GM12878 (cell line): ENCODE data around the gene COQ9. TPM values are rescaled to one million over a fixed set of nuclear protein-coding genes. Genes with fewer than 3 reads are reported as not detected.

ENCODE experiments used
- CEBPB ChIP-seq, 2 experiments: fragments of 150-350 bp in 1 of 2; IDR thresholded peaks; 2 replicates each; pipeline ENCODE4 v1.6.1; 2012 to 2014; ENCODE audit warnings: low read depth in 2 of 2, low read length in 2 of 2, borderline replicate concordance in 1 of 2, inconsistent platforms in 1 of 2
- CEBPZ ChIP-seq: fragments of 150-350 bp; IDR thresholded peaks from 2 replicates; pipeline ENCODE4 v1.6.1; 2016; ENCODE audit warnings: low read depth, low read length
- ETV6 ChIP-seq, 2 experiments: fragments of 450-650 bp in 1 of 2; IDR thresholded peaks in 1 of 2; conservative IDR thresholded peaks in 1 of 2; 2 replicates each; pipeline ENCODE4 v1.6.1; 2014; ENCODE audit warnings: antibody characterized with exemption in 1 of 2, borderline replicate concordance in 1 of 2, low read depth in 1 of 2, mild to moderate bottlenecking in 1 of 2, moderate library complexity in 1 of 2
- EZH2 ChIP-seq: IDR thresholded peaks from 2 replicates; pipeline ENCODE4 v1.6.1; 2012; ENCODE audit warnings: low read depth, mild to moderate bottlenecking, control low read depth, inconsistent platforms, low read length, borderline replicate concordance; ENCODE audit not compliant: control insufficient read depth
- HDAC6 ChIP-seq: fragments of 200-600 bp; sonication (generic); IDR thresholded peaks from one replicate; pipeline ENCODE4 v1.8.0; 2017; ENCODE audit warnings: antibody characterized with exemption; ENCODE audit not compliant: unreplicated experiment
- IKZF2 ChIP-seq, 2 experiments: fragments of 450-650 bp; IDR thresholded peaks; 2 replicates each; pipeline ENCODE4 v1.6.1; 2017; ENCODE audit warnings: mild to moderate bottlenecking in 2 of 2, moderate library complexity in 2 of 2
- KAT2A ChIP-seq: conservative IDR thresholded peaks from 2 replicates; pipeline ENCODE4 v1.6.1; 2011; ENCODE audit warnings: low read depth, low read length; ENCODE audit not compliant: control insufficient read depth
- LARP7 ChIP-seq: fragments of 450-650 bp; IDR thresholded peaks from 2 replicates; pipeline ENCODE4 v1.6.1; 2017; ENCODE audit warnings: mild to moderate bottlenecking
- MYC ChIP-seq: IDR thresholded peaks from 2 replicates; pipeline ENCODE4 v1.6.1; 2011; ENCODE audit warnings: mild to moderate bottlenecking, low read length, moderate library complexity, inconsistent platforms; ENCODE audit not compliant: insufficient read depth, insufficient replicate concordance, insufficient read length, severe bottlenecking
- POLR2AphosphoS2 ChIP-seq: IDR thresholded peaks from 2 replicates; pipeline ENCODE4 v1.6.1; 2011; ENCODE audit warnings: low read depth, mild to moderate bottlenecking, low read length, improper control_type of control experiment, moderate library complexity
- RFX5 ChIP-seq: IDR thresholded peaks from 2 replicates; pipeline ENCODE4 v1.6.1; 2011; ENCODE audit warnings: low read depth, low read length, improper control_type of control experiment
- SIX5 ChIP-seq: IDR thresholded peaks from 2 replicates; pipeline ENCODE4 v1.6.1; 2011; ENCODE audit warnings: mild to moderate bottlenecking, low read depth, low read length, moderate library complexity; ENCODE audit not compliant: severe bottlenecking
- SP1 ChIP-seq: IDR thresholded peaks from one replicate; pipeline ENCODE4 v1.6.1; 2011; ENCODE audit warnings: low read depth, low read length
- STAT3 ChIP-seq: IDR thresholded peaks from 2 replicates; pipeline ENCODE4 v1.6.1; 2011; ENCODE audit warnings: low read depth, low read length, improper control_type of control experiment
- USF1 ChIP-seq: IDR thresholded peaks from 2 replicates; pipeline ENCODE4 v1.6.1; 2011; ENCODE audit warnings: borderline replicate concordance, low read depth, mild to moderate bottlenecking, moderate library complexity, mixed read lengths, low read length; ENCODE audit not compliant: insufficient read depth; ENCODE audit errors: extremely low read length
- WRNIP1 ChIP-seq: IDR thresholded peaks from 2 replicates; pipeline ENCODE4 v1.6.1; 2011; ENCODE audit warnings: low read depth, low read length, improper control_type of control experiment, borderline replicate concordance
- YY1 ChIP-seq: IDR thresholded peaks from 2 replicates; pipeline ENCODE4 v1.6.1; 2011; ENCODE audit warnings: low read depth, mild to moderate bottlenecking, low read length
- ZBTB11 ChIP-seq: fragments of 450-650 bp; formaldehyde crosslinking; IDR thresholded peaks from 2 replicates; pipeline ENCODE4 v1.5.0; 2022; ENCODE audit warnings: mild to moderate bottlenecking, missing genetic modification characterization
- ZNF217 ChIP-seq: fragments of 450-650 bp; IDR thresholded peaks from 2 replicates; pipeline ENCODE4 v1.6.1; 2017; ENCODE audit warnings: antibody characterized with exemption, mild to moderate bottlenecking
- ZNF274 ChIP-seq: IDR thresholded peaks from one replicate; pipeline ENCODE4 v1.8.0; 2011; ENCODE audit not compliant: insufficient read length, insufficient read depth
- ZNF622 ChIP-seq: fragments of 450-650 bp; IDR thresholded peaks from 2 replicates; pipeline ENCODE4 v1.6.1; 2017; ENCODE audit warnings: mild to moderate bottlenecking, inconsistent platforms
- ZZZ3 ChIP-seq: IDR thresholded peaks from 2 replicates; pipeline ENCODE4 v1.6.1; 2011; ENCODE audit warnings: low read depth; ENCODE audit not compliant: control insufficient read depth, insufficient read length
- polyA plus RNA-seq, 11 experiments: library from polyadenylated mRNA; depleted of rRNA in 4 of 11; unstranded in 6 of 11; stranded (reverse) in 5 of 11; fragments of >200 nt; fragmentation: Nextera tagmentation in 4 of 11; fragmentation: Illumina TruSeq in 1 of 11; extraction: Ambion mirVana in 4 of 11; extraction: Trizol in 1 of 11; gene quantifications; 1 replicate in 1 of 11; 2 replicates in 10 of 11; pipeline versions ENCODE4 v1.2.1 to v1.2.3, GENCODE V29; 2011 to 2016; ENCODE audit warnings: inconsistent platforms in 2 of 11, missing spikeins in 2 of 11, low read depth in 1 of 11
- total RNA-seq, 4 experiments: library from RNA; depleted of rRNA in 3 of 4; stranded (reverse); fragments of >200 nt in 3 of 4; fragmentation: Illumina TruSeq in 1 of 4; extraction: Trizol in 1 of 4; gene quantifications; 2 replicates each; pipeline versions ENCODE4 v1.2.1 to v1.2.3, GENCODE V29; 2013 to 2021

COQ9 gene
- total and polyA plus RNA-seq, 10 of the 15 experiments (the other 5 are each of a cell fraction or from before 2014, with no cell fraction given) = 24.1 to 79.7 (median 50.1) TPM

DNA sequence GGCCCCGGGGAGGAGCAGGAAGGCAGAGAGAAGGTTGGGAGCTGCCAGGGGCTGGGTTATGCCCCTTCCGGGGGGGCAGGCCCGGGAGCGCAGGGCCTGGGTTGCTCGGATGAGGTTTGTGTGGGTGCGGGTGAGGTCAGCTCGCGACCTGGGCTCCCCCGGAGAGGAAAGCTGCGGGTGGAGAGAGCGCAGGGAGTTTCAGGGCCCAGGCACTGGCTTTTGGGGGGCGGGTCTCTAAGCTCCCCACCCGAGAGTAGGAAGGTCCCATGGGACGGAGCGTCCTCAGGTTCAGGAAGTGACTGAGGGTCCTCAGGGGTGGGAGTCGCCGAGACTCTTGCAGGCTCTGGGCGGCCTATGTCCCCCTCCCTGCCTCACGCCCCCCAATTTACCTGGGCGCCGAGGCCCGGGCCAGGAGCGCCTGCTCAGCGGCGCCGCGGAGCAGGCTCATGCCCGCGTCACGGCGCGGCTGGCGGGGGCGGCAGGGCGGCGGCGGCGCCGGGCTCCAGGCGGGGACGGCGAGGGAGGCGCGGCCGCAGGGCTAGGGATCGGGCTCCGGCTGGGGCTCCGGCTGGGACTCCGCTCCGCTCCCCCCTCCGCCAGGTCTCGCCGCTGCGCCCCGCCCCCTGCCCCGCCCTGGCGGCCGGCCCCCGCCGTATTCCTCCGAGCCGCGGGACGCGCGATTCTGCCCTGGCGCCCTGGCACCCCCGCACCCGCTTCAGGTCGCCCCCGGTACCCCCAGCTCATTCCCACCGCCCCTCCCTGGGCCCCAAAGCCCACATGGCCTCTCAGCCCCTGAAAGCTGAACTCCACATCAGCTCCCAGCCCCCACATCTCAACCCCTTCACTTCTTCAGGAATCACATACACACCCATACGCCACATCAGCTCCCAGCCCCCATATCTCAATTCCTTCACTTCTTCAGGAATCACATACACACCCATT, 38.9 kb downstream of the COQ9 start, which contains the start of gene DOK4 (continued):
- TF ChIP-seq ZNF274 (no peak), HDAC6 (no peak), CEBPZ (no peak), RFX5 (no peak), SP1 (no peak), ETV6 (conservative IDR thresholded peaks at IDR 0.05 in 1 of 2, IDR thresholded peaks at IDR 0.05 in 1 of 2; ENCODE audit: borderline replicate concordance in 1 of 2, low read depth in 1 of 2) (no peak), ZBTB11 (CRISPR knock-in tag) (no peak), WRNIP1 (no peak), SIX5 (no peak), CEBPB (IDR thresholded peaks at IDR 0.05; ENCODE audit: borderline replicate concordance in 1 of 2, low read depth in 2 of 2, low read length in 2 of 2) (no peak), ZNF217 (no peak), EZH2 (no peak), USF1 (no peak), YY1 (peak; percentile 71), ZNF622 (no peak), STAT3 (no peak), KAT2A (no peak), IKZF2 (IDR thresholded peaks at IDR 0.05) (peak in 1 of 2 experiments; percentile 15; a peak in 2 of 4 replicates), LARP7 (peak; percentile 71; the same call in 1 of the 2 replicates), ZZZ3 (no peak), MYC (no peak), POLR2AphosphoS2 (no peak)
